Fibroblast of peridontal ligament (primary cell): Measurements from ENCODE around the gene TSPOAP1.

Experiments
- DNase-seq: peaks from one replicate; pipeline ENCODE4 v3.0.0-alpha.2; 2010; ENCODE audit errors: extremely low read depth

TSPOAP1 gene

GRCh38 chr17:58318065-58318481, 10.5 kb downstream of the TSPOAP1 start:
- DNase-seq, result no peak

GRCh38 chr17:58317421-58318064, 11.1 kb downstream of the TSPOAP1 start:
- DNase-seq, result peak; percentile 47

GRCh38 chr17:58316260-58316960, 12.2 kb downstream of the TSPOAP1 start:
- DNase-seq, result no peak

- DNase-seq, result no peak
These were observed 12.8 kb downstream of the TSPOAP1 start for GRCh38 chr17:58315750-58316149.

GRCh38 chr17:58315281-58315711, 13.3 kb downstream of the TSPOAP1 start:
- DNase-seq, result no peak

- no peak for DNase-seq
These were observed 13.9 kb downstream of the TSPOAP1 start for GRCh38 chr17:58314706-58315015.

- no peak for DNase-seq
These were observed 14.5 kb downstream of the TSPOAP1 start for GRCh38 chr17:58313815-58314705.

- no peak for DNase-seq
These were observed 15.8 kb downstream of the TSPOAP1 start for GRCh38 chr17:58312829-58313228.

- no peak for DNase-seq
These were observed 16.5 kb downstream of the TSPOAP1 start for GRCh38 chr17:58312021-58312630.

- DNase-seq, result no peak
These were observed 17.1 kb downstream of the TSPOAP1 start for GRCh38 chr17:58311429-58311894.

- DNase-seq, result no peak
These were observed 17.8 kb downstream of the TSPOAP1 start for GRCh38 chr17:58310511-58311428.

- no peak for DNase-seq
These were observed 18.7 kb downstream of the TSPOAP1 start for GRCh38 chr17:58309918-58310259.

- DNase-seq, result no peak
These were observed 19.3 kb downstream of the TSPOAP1 start for GRCh38 chr17:58308985-58309917.

- DNase-seq, result no peak
These were observed 20.2 kb downstream of the TSPOAP1 start for GRCh38 chr17:58308173-58308984.

GRCh38 chr17:58307468-58308172, 21.0 kb downstream of the TSPOAP1 start:
- no peak for DNase-seq

- no peak for DNase-seq
These were observed 22.3 kb downstream of the TSPOAP1 start for GRCh38 chr17:58306131-58306951.

- no peak for DNase-seq
These were observed 23.0 kb downstream of the TSPOAP1 start for GRCh38 chr17:58305626-58306025.
